ENCODE measurements around the gene PCIF1.

PCIF1 gene

DNA sequence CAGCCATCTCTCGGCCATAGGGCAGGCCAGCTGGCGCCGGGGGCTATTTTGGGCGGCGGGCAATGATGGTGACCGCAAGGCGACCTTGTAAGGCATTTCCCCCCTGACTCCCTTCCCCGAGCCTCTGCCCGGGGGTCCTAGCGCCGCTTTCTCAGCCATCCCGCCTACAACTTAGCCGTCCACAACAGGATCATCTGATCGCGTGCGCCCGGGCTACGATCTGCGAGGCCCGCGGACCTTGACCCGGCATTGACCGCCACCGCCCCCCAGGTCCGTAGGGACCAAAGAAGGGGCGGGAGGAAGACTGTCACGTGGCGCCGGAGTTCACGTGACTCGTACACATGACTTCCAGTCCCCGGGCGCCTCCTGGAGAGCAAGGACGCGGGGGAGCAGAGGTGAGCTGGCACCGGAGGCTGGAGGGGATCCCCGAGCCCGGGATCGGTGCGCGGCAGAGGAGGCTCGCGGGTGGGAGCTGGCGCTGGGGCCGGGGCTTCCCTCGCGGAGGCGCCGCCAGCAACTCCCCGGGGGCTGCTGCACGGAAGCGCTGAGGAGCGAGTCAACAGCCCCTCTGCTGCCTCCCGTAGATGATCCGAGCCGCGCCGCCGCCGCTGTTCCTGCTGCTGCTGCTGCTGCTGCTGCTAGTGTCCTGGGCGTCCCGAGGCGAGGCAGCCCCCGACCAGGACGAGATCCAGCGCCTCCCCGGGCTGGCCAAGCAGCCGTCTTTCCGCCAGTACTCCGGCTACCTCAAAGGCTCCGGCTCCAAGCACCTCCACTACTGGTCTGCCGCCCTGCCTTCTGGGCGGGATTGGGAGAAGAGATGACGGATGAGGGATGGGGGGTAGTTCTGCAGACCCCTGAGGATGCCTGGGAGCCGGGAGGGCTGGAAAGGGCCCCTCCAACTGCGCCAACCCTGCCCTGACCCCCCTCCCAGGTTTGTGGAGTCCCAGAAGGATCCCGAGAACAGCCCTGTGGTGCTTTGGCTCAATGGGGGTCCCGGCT, 43.2 kb upstream of the PCIF1 start, which contains the start of the genes CTSA and NEURL2:
TSS of gene CTSA (plus strand) at position 351 of the 999 bp plus-strand sequence. CDS start at position 585, 234 bp downstream.
TSS of gene NEURL2 (minus strand) at position 224 of the 999 bp plus-strand sequence. CDS start at position 7, 217 bp downstream.
- DNase-seq (ENCODE audit: low read depth), result peak; percentile 95
- TF ChIP-seq, protein P1, sequence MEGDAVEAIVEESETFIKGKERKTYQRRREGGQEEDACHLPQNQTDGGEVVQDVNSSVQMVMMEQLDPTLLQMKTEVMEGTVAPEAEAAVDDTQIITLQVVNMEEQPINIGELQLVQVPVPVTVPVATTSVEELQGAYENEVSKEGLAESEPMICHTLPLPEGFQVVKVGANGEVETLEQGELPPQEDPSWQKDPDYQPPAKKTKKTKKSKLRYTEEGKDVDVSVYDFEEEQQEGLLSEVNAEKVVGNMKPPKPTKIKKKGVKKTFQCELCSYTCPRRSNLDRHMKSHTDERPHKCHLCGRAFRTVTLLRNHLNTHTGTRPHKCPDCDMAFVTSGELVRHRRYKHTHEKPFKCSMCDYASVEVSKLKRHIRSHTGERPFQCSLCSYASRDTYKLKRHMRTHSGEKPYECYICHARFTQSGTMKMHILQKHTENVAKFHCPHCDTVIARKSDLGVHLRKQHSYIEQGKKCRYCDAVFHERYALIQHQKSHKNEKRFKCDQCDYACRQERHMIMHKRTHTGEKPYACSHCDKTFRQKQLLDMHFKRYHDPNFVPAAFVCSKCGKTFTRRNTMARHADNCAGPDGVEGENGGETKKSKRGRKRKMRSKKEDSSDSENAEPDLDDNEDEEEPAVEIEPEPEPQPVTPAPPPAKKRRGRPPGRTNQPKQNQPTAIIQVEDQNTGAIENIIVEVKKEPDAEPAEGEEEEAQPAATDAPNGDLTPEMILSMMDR (IDR thresholded peaks at IDR 0.05; ENCODE audit: low read length, missing control alignments), result no peak
- peak within 1 kb of the TSS; percentile 69 for H3K4me3 ChIP-seq (replicated peaks; ENCODE audit: low read depth, low read length)

DNA sequence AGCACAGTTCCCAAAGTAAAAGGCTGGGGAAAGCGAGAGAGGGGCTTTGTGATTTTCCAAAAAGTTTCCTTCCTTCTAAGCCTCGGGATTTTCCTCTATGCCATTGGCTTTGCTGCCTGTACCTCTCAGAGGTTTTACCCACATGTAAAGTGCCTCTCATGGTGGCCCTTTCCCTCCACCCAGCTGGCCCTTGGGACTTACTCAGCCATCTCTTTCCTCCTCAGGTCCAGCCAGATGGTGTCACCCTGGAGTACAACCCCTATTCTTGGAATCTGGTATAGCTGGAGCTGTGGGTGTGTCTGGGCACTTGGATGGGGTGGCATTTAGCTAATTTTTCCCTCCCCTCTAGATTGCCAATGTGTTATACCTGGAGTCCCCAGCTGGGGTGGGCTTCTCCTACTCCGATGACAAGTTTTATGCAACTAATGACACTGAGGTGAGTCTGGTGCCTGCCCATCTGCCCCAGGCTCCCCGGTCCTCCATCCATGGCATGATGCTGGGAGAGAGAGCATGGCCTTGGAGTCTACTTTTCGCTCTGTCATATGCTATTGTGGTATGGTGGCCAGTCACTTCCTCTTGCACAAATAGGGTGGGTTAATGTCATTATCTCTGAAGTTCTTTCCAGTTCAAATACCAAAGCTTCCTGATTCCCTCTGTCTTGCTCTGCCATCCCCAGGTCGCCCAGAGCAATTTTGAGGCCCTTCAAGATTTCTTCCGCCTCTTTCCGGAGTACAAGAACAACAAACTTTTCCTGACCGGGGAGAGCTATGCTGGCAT, 42.2 kb upstream of the PCIF1 start:
- peak overlapping the region; percentile 69 for H3K4me3 ChIP-seq (replicated peaks; ENCODE audit: low read depth, low read length)
- TF ChIP-seq, protein P1 (IDR thresholded peaks at IDR 0.05; ENCODE audit: low read length, missing control alignments), result peak; percentile 28
- peak; percentile 42 for DNase-seq (ENCODE audit: low read depth)

DNA sequence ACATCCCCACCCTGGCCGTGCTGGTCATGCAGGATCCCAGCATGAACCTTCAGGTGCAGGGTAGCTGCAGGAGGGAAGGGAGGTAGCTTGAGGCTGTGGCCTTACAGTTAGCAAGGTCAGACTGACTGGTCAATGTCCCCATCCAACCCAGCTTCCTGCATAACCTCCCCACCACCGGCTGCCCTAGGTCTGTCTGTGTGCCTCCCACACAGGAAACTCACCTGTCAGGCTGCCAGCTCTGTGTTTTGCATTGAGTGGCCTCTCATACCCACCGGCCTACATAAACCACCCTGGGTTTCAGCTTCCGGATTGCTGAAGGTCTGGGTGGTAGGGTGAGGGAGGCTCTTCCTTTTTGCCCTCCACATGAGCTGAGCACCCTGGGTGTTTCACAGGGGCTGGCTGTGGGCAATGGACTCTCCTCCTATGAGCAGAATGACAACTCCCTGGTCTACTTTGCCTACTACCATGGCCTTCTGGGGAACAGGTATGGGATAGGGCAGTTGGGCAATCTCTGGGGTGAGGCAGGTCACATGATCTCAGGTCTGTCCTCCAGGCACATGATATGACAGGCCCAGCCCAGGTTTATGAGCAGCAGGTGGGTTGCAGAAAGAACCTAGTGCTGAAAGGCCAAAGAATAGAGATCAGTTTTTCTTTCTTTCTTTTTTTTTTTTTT, 41.5 kb upstream of the PCIF1 start:
- TF ChIP-seq, protein P1 (IDR thresholded peaks at IDR 0.05; ENCODE audit: low read length, missing control alignments), result no peak
- H3K4me3 ChIP-seq (replicated peaks; ENCODE audit: low read depth, low read length), result peak overlapping the region; percentile 14
- DNase-seq (ENCODE audit: low read depth), result no peak

DNA sequence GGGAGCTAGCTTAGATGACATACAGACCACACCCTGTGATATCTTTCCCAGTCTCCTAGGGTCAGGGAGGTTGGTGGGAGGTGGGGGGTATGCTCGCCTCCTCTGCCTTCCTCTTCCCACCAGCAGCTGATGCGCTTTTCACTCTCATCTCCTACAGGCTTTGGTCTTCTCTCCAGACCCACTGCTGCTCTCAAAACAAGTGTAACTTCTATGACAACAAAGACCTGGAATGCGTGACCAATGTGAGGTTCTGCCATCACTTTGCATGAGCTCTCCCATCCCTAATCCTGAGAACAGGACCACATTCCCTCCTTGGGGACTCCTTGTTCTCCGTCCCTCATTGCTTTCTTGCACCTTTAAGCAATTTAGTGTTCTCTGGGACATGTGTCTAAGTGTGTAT, 40.7 kb upstream of the PCIF1 start:
- TF ChIP-seq, protein P1 (IDR thresholded peaks at IDR 0.05; ENCODE audit: low read length, missing control alignments), result no peak
- no peak for DNase-seq (ENCODE audit: low read depth)

DNA sequence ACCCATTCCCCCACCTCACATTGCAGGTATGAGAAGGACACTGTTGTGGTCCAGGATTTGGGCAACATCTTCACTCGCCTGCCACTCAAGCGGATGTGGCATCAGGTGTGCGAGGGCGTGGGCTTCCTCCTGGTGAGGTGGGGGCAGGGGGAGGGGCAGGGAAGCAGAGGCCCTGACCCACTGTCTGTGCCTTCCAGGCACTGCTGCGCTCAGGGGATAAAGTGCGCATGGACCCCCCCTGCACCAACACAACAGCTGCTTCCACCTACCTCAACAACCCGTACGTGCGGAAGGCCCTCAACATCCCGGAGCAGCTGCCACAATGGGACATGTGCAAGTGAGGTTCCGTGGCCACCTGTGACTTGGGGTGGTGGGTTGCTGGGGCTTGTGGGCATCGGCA, 39.7 kb upstream of the PCIF1 start:
- DNase-seq (ENCODE audit: low read depth), result no peak
- TF ChIP-seq, protein P1 (IDR thresholded peaks at IDR 0.05; ENCODE audit: low read length, missing control alignments), result no peak
- H3K4me3 ChIP-seq (replicated peaks; ENCODE audit: low read depth, low read length), result no peak overlapping the region

More for the DNA sequence above, 40.7 kb upstream of the PCIF1 start:
- H3K4me3 ChIP-seq (replicated peaks; ENCODE audit: low read depth, low read length), result no peak overlapping the region

DNA sequence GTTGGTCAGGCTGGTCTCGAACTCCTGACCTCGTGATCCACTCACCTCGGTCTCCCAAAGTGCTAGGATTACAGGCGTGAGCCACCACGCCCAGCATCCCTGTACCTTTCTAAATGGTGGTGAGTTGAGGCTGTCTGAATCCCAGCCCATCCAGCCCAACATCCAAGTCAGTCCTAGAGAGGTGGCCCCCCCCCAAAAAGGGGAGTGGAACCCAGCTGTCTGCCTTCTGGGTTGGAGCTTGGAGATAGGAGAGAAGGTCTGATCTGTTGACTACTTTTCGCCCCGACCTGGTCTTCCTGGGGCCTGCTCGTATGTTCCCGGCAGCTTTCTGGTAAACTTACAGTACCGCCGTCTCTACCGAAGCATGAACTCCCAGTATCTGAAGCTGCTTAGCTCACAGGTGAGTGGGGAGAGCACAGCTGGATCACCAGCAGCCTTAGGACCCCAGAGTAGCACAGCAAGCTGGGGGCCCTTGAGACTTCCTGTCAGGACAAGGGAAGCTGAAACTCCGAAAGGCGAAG, 37.8 kb upstream of the PCIF1 start:
- TF ChIP-seq, protein P1 (IDR thresholded peaks at IDR 0.05; ENCODE audit: low read length, missing control alignments), result no peak

More for the DNA sequence above, 37.8 kb upstream of the PCIF1 start:
- no peak overlapping the region for H3K4me3 ChIP-seq (replicated peaks; ENCODE audit: low read depth, low read length)
- no peak for DNase-seq (ENCODE audit: low read depth)
